GM21825 (cell line): ENCODE results near the gene OR6N2.

Source experiments
- ATAC-seq: cut with Tn5 transposase; IDR thresholded peaks from one replicate; pipeline ENCODE4 v1.9.1; 2021; ENCODE audit warnings: mild to moderate bottlenecking, moderate library complexity; ENCODE audit not compliant: unreplicated experiment

Gene OR6N2

DNA sequence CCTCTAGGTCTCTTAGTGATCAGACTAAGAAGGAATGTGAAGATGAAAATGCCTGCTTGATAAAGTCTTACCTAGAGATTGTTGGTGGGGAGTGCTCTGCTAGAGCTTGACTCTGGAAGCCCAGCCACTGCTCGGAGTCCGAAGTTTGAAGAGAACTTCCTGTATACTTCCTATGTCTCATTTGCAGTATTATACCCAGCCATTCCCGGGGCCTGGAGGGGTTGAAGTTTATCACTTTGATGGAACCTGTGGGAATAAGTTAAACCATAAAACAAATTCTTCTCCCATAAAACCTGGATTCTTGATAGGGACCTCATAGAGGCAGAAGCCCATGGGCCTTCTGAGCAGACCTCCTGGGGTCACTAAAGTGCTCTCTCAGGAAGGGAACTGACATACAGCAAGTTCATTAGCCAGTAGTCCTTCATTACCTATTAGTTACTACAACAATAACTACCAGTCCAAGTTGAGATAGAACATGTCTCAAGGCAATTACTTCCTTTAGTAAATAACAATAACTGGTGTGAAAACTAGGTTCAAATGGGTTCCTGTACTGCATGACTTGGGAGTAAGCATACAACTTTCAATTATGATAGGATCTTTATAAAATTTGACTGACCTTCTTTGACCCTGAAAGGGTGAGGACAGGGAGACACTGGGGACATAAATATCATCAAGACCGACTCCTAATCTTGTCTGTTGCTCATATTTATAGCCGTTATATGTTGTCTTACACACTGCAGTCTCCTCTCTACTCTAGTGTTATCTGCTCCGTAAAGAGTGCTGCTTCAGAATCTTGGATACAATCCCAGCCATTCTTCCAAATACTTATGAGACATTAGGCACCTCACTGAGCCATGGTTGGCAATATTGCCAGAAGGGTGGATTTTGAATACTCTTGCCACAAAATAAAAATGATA is 8.8 kb downstream of the OR6N2 start, which contains the start of gene OR6N1:
Gene OR6N1 (minus strand): TSS at position 246 of the 917 bp plus-strand sequence. CDS start 5,513 bp downstream, outside the sequence.
- no peak for ATAC-seq

DNA sequence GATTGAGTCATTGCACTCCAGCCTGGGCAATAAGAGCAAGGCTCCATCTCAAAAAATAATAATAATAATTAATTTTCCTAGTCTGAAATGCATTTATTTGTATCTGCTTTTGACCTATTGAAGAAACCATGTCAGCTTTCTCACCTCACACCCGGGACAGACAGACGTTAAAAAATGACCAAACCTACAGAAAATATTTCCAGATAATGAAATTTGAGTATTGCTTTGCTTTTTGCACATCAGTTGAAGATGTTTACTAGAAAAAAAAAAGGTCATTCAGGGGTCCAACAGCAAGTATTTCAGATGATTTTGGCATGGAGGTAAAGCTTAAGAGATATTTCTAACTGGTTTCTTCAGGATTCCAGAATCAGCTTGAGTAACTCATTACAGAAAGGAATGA is 26.6 kb downstream of the OR6N2 start, which contains the start of gene OR6K6:
Gene OR6K6 (plus strand): TSS at position 301 of the 400 bp plus-strand sequence. CDS start 168 bp downstream, outside the sequence.
- ATAC-seq: no peak

GRCh38 chr1:158752155-158752712 is 28.8 kb downstream of the OR6N2 start:
- no peak for ATAC-seq

GRCh38 chr1:158735848-158736247 is 45.2 kb downstream of the OR6N2 start:
- no peak for ATAC-seq

- ATAC-seq: no peak
Measured at GRCh38 chr1:158732524-158732923, 48.5 kb downstream of the OR6N2 start.

DNA sequence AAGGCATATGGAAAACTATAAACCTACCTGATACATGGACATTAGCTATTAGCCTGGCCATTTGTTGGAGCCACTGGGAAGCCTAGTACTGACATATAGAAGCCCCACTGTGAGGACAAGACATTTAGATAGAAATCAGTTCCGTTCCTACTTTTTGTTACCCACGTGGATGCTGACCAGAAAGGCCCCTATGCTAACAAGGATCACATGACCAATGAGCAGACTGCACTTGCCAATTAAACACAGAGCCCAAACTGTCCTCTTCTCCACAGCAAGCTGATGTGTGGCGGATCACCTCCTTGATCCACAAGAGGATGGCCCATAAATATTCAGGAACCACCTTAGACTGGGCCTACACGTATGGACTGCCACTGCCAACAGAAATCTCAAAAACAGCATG is 49.3 kb downstream of the OR6N2 start:
- ATAC-seq: no peak

DNA sequence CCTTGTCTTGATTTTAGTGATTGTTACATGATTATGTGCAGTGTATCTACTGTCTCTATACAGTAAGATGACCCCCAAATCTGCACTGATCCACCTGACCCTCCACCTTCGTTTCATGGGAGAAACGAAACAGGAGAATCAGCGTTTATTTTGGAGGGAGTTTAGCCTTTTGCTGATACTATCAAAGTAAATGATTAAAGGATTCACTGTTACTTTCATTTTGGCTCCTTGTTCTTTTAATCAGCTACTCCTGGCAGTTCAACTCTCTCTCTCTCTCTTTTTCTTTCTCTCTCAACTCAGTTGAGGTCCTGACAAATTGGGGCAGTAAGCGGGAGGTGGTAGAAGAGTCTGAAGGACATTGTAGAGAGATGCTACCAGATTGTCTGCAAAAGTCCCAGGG is 50.6 kb downstream of the OR6N2 start:
- no peak for ATAC-seq

GRCh38 chr1:158728510-158729225 is 52.3 kb downstream of the OR6N2 start:
- ATAC-seq: no peak

- no peak for ATAC-seq
Measured at GRCh38 chr1:158724442-158724841, 56.6 kb downstream of the OR6N2 start.
